ENCODE data around the gene DAB1. TPM values are rescaled to one million over a fixed set of nuclear protein-coding genes. Genes with fewer than 3 reads are reported as not detected.

DAB1 gene
- total and polyA plus RNA-seq, 2 of the 8 experiments (the other 6 are each of a cell fraction or from before 2014, with no cell fraction given) = 4.4 to 11.8 TPM

GRCh38 chr1:56953386-56953785, 470.5 kb downstream of the DAB1 start:
- Histone ChIP-seq H2BK15ac (ENCODE audit: low read length) (no peak overlapping the region), H3K4me1 (replicated peaks in 1 of 4; ENCODE audit: control insufficient read depth in 3 of 4, insufficient read depth in 4 of 4, low read length in 3 of 4) (no peaks in the 10 kb centered on the region), H3K79me1 (ENCODE audit: low read depth, low read length) (no peaks in the 10 kb centered on the region), H3K56ac (replicated peaks; ENCODE audit: insufficient read length, low read depth, low read length) (no peak overlapping the region), H3K27ac (ENCODE audit: low read depth, low read length) (no peak overlapping the region), H3K18ac (ENCODE audit: extremely low read depth, low read length) (no peak overlapping the region), H3K4me2 (ENCODE audit: insufficient read depth in 1 of 2, low read depth in 2 of 2, low read length in 2 of 2) (no peak overlapping the region), H2AK5ac (ENCODE audit: low read depth, low read length) (no peak overlapping the region), H2BK120ac (replicated peaks; ENCODE audit: low read depth, low read length) (no peak overlapping the region), H3K23me2 (ENCODE audit: low read depth, low read length) (no peaks in the 10 kb centered on the region), H3K36me3 (ENCODE audit: control insufficient read depth in 2 of 4, insufficient read depth in 4 of 4, low read length in 3 of 4) (no peaks in the 10 kb centered on the region; a peak in 1 of 8 replicates), H3K9ac (replicated peaks in 1 of 4; ENCODE audit: extremely low read depth in 1 of 4, low read depth in 3 of 4, low read length in 3 of 4) (no peak overlapping the region), H4K8ac (ENCODE audit: extremely low read depth, insufficient read depth, low read length) (no peak overlapping the region), H4K91ac (replicated peaks; ENCODE audit: insufficient read length, low read length) (no peak overlapping the region), H3K9me3 (ENCODE audit: insufficient read depth in 2 of 2, low read depth in 1 of 2, low read length in 1 of 2) (no peaks in the 10 kb centered on the region), H2BK20ac (ENCODE audit: low read length) (no peak overlapping the region), H3K27me3 (replicated peaks in 1 of 4; ENCODE audit: control insufficient read depth in 3 of 4, extremely low read depth in 1 of 4, insufficient read depth in 3 of 4, low read length in 3 of 4) (no peaks in the 10 kb centered on the region), H3K14ac (ENCODE audit: insufficient read length) (no peak overlapping the region), H2BK5ac (ENCODE audit: low read depth, low read length) (no peak overlapping the region), H2BK12ac (ENCODE audit: low read depth, low read length) (no peak overlapping the region), H3K4me3 (ENCODE audit: extremely low read depth in 1 of 4, insufficient read depth in 2 of 4, low read depth in 3 of 4, low read length in 4 of 4) (no peak overlapping the region), H2AFZ (ENCODE audit: low read length) (no peak overlapping the region), H4K20me1 (replicated peaks in 1 of 2; ENCODE audit: control insufficient read depth in 1 of 2, insufficient read depth in 2 of 2, low read length in 2 of 2) (no peaks in the 10 kb centered on the region), H3K79me2 (ENCODE audit: control insufficient read depth in 1 of 2, insufficient read depth in 2 of 2, low read length in 2 of 2) (no peaks in the 10 kb centered on the region), H4K5ac (ENCODE audit: insufficient read length, low read depth, low read length) (no peak overlapping the region), H3K4ac (replicated peaks; ENCODE audit: insufficient read length, low read depth, low read length) (no peak overlapping the region), H3K23ac (ENCODE audit: insufficient read length) (no peak overlapping the region)
- POLR2A ChIA-PET (ENCODE audit: partially characterized antibody) = interaction anchor here (0.6 kb wide), 1 partner anchor 651 kb away, joined by 3 read pairs; no protein-coding TSS in a partner anchor
- 77% methylated on average over 5 of the region's 5 CpGs; no CpG with 5 or more reads in 1 of the 2 experiments for WGBS, 2 experiments (ENCODE audit: extremely low coverage in 1 of 2, insufficient coverage in 1 of 2, insufficient read length in 1 of 2, insufficient replicate concordance in 2 of 2, low coverage in 1 of 2, low lambda C conversion rate in 2 of 2, missing lambda C conversion rate in 1 of 2)
- DNase-seq (ENCODE audit: low read depth in 1 of 2, low spot score in 2 of 2) (no peak), FAIRE-seq (no peak)
- CTCF ChIA-PET (ENCODE audit: partially characterized antibody) = no interaction called here
- no peak for TF ChIP-seq FOSL1 (IDR thresholded peaks at IDR 0.05; ENCODE audit: insufficient read depth, low read depth, low read length)
- TF ChIP-seq POLR2A (IDR thresholded peaks at IDR 0.05; ENCODE audit: control extremely low read depth in 1 of 2, low read depth in 2 of 2, low read length in 2 of 2) = no peak
- no peak for TF ChIP-seq SUZ12 (IDR thresholded peaks at IDR 0.05; ENCODE audit: low read length)
- TF ChIP-seq PHF8 (conservative IDR thresholded peaks at IDR 0.05; ENCODE audit: low read depth, low read length) = no peak

Data from H1 (cell line).